ENCODE data around the gene KCTD4.

- TF ChIP-seq, protein P1, sequence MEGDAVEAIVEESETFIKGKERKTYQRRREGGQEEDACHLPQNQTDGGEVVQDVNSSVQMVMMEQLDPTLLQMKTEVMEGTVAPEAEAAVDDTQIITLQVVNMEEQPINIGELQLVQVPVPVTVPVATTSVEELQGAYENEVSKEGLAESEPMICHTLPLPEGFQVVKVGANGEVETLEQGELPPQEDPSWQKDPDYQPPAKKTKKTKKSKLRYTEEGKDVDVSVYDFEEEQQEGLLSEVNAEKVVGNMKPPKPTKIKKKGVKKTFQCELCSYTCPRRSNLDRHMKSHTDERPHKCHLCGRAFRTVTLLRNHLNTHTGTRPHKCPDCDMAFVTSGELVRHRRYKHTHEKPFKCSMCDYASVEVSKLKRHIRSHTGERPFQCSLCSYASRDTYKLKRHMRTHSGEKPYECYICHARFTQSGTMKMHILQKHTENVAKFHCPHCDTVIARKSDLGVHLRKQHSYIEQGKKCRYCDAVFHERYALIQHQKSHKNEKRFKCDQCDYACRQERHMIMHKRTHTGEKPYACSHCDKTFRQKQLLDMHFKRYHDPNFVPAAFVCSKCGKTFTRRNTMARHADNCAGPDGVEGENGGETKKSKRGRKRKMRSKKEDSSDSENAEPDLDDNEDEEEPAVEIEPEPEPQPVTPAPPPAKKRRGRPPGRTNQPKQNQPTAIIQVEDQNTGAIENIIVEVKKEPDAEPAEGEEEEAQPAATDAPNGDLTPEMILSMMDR (IDR thresholded peaks at IDR 0.05; ENCODE audit: insufficient read depth, low read depth, low read length): no peak
- no peak for TF ChIP-seq EZH2 (IDR thresholded peaks at IDR 0.05; ENCODE audit: insufficient read depth, low read length)
Observed at GRCh38 chr13:45198041-45198440, 2.8 kb downstream of the KCTD4 start.
